Upper lobe of left lung (tissue), 6 donors: Measurements from ENCODE around the gene NCS1. TPM values are rescaled to one million over a fixed set of nuclear protein-coding genes. Genes with fewer than 3 reads are reported as not detected.

Experiments used
- ATAC-seq, 2 donors: fragments of 200-7000 bp; cut with Tn5 transposase; one replicate each; pipeline ENCODE4 v1.9.1; 2022; ENCODE audit warnings: mild to moderate bottlenecking in 2 of 2, moderate library complexity in 2 of 2; ENCODE audit not compliant: low FRiP score in 2 of 2
- DNase-seq, 2 donors: peaks; one replicate each; pipeline ENCODE4 v3.0.0-alpha.2; 2019 to 2020
- H3K27ac ChIP-seq, 4 donors: fragments of 200-600 bp; sonication (generic); one replicate each; pipeline ENCODE4 v1.5.1; 2016 to 2019
- H3K27me3 ChIP-seq, 4 donors: fragments of 200-600 bp; sonication (generic); one replicate each; pipeline ENCODE4 v1.5.1; 2017 to 2019
- H3K36me3 ChIP-seq, 4 donors: fragments of 200-600 bp; sonication (generic); one replicate each; pipeline ENCODE4 v1.5.1; 2016 to 2019
- H3K4me1 ChIP-seq, 4 donors: fragments of 200-600 bp; sonication (generic); one replicate each; pipeline ENCODE4 v1.5.1; 2018 to 2019
- H3K4me3 ChIP-seq, 4 donors: fragments of 200-600 bp; sonication (generic); one replicate each; pipeline ENCODE4 v1.5.1; 2017 to 2019; ENCODE audit warnings: mild to moderate bottlenecking in 2 of 4, moderate library complexity in 1 of 4
- H3K9me3 ChIP-seq, 4 donors: fragments of 200-600 bp; sonication (generic); one replicate each; pipeline ENCODE4 v1.5.1; 2018 to 2019
- CTCF ChIP-seq, 6 experiments: fragments of 450-650 bp in 4 of 6; fragments of 200-600 bp in 2 of 6; sonication (generic) in 2 of 6; IDR thresholded peaks; one replicate each; pipeline ENCODE4 v1.5.1; 2016 to 2019; ENCODE audit warnings: antibody characterized with exemption in 6 of 6
- EP300 ChIP-seq, 4 donors: sonication (generic); formaldehyde crosslinking; IDR thresholded peaks; one replicate each; pipeline ENCODE4 v1.5.1; 2017; ENCODE audit warnings: antibody characterized with exemption in 4 of 4, control low read depth in 2 of 4
- POLR2A ChIP-seq, 4 donors: fragments of 450-650 bp; IDR thresholded peaks; one replicate each; pipeline ENCODE4 v1.5.1; 2016 to 2017; ENCODE audit warnings: antibody characterized with exemption in 4 of 4, mild to moderate bottlenecking in 2 of 4
- POLR2AphosphoS5 ChIP-seq, 2 donors: sonication (generic); formaldehyde crosslinking; IDR thresholded peaks; one replicate each; pipeline ENCODE4 v1.5.1; 2017; ENCODE audit warnings: antibody characterized with exemption in 2 of 2
- WGBS, 2 donors: methylation state at CpG; one replicate each; pipeline ENCODE4 v1.1.5; 2017 to 2018; 5-methylcytosine and 5-hydroxymethylcytosine counted together
- total RNA-seq, 6 donors: library from RNA; depleted of rRNA in 4 of 6; stranded (reverse); fragments of >200 nt in 4 of 6; gene quantifications; one replicate each; pipeline versions ENCODE4 v1.1.0 to v1.2.1, GENCODE V29; 2016 to 2021
- donor health status: DM: no; HTN: no; CAD: no; lungs with moderate emphysema.
- donor health status: DM: no; HTN: yes; CAD: no; lungs with severe emphysema.

The NCS1 gene
- total RNA-seq, 6 donors from 2014 or later = 2.7 to 10.0 (median 3.9) TPM

DNA sequence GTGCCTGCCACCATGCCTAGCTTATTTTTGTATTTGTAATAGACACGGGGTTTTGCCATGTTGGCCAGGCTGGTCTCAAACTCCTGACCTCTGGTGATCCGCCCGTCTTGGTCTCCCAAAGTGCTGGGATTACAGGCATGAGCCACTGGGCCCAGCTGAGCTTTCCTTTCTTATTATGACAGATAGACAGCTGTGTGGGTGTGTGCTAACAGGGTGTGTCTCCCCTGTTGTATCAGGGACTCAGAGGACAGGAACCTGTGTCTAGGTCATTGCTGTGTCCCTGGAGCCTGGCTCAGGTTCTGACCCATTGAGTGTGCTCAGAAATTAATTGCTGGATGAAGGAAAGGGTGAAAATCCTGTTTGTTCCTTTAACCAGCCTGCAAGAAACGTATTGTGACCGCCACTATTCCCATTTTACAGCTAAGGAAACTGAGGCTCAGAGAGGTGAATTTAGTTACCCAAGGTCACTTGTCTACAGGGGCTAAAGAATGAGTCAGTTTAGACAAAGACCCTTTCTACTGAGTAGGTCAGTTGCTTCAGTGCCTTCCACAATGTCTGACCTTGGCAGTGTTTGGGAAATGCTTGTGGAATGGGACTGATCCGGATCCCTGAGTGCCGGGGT, 16.8 kb downstream of the NCS1 start:
- peaks cover 4 to 11% (median 6%) of the 10 kb centered on the region in 4 donors for H3K4me1 ChIP-seq
- H3K27me3 ChIP-seq = no peaks in the 10 kb centered on the region
- DNase-seq (no peak), ATAC-seq (no peak)
- no peaks in the 10 kb centered on the region for H3K9me3 ChIP-seq
- H3K4me3 ChIP-seq = no peak overlapping the region
- H3K27ac ChIP-seq = no peak overlapping the region
- WGBS, 2 donors = 92 to 94% methylated on average over 7 of the region's 7 CpGs
- no peaks in the 10 kb centered on the region for H3K36me3 ChIP-seq
- TF ChIP-seq CTCF (IDR thresholded peaks at IDR 0.05) (no peak), POLR2A (IDR thresholded peaks at IDR 0.05) (no peak), EP300 (IDR thresholded peaks at IDR 0.05) (no peak), POLR2AphosphoS5 (IDR thresholded peaks at IDR 0.05) (no peak)

GRCh38 chr9:130189840-130190239, 17.6 kb downstream of the NCS1 start:
- WGBS, 2 donors = 77 to 93% methylated on average over 1 of the region's 1 CpG

GRCh38 chr9:130191068-130191748, 19.0 kb downstream of the NCS1 start:
- ATAC-seq (no peak), DNase-seq (no peak)
- 89 to 95% methylated on average over 14 to 24 of the region's 26 CpGs for WGBS, 2 donors
- H3K4me1 ChIP-seq = peaks cover 0 to 11% (median 4%) of the 10 kb centered on the region in 4 donors
- H3K36me3 ChIP-seq = no peaks in the 10 kb centered on the region
- no peak overlapping the region for H3K4me3 ChIP-seq
- H3K27ac ChIP-seq = no peak overlapping the region
- TF ChIP-seq CTCF (IDR thresholded peaks at IDR 0.05) (no peak), POLR2AphosphoS5 (IDR thresholded peaks at IDR 0.05) (no peak), EP300 (IDR thresholded peaks at IDR 0.05) (no peak), POLR2A (IDR thresholded peaks at IDR 0.05) (no peak)
- H3K27me3 ChIP-seq = no peaks in the 10 kb centered on the region
- H3K9me3 ChIP-seq = no peaks in the 10 kb centered on the region

More at GRCh38 chr9:130189840-130190239, 17.6 kb downstream of the NCS1 start:
- no peak for ATAC-seq
- DNase-seq = no peak
- H3K9me3 ChIP-seq = no peaks in the 10 kb centered on the region
- no peak overlapping the region for H3K4me3 ChIP-seq
- H3K4me1 ChIP-seq = peaks cover 4 to 11% (median 6%) of the 10 kb centered on the region in 4 donors
- H3K27ac ChIP-seq = no peak overlapping the region
- H3K36me3 ChIP-seq = no peaks in the 10 kb centered on the region
- no peaks in the 10 kb centered on the region for H3K27me3 ChIP-seq
- TF ChIP-seq CTCF (IDR thresholded peaks at IDR 0.05) = no peak

- DNase-seq (no peak), ATAC-seq (no peak)
- H3K4me1 ChIP-seq = peaks cover 0 to 7% (median 3%) of the 10 kb centered on the region in 4 donors
- WGBS, 2 donors = 92 to 95% methylated on average over 9 to 14 of the region's 14 CpGs
- H3K4me3 ChIP-seq = no peak overlapping the region
- H3K36me3 ChIP-seq = no peaks in the 10 kb centered on the region
- H3K27me3 ChIP-seq = no peaks in the 10 kb centered on the region
- H3K9me3 ChIP-seq = no peaks in the 10 kb centered on the region
- TF ChIP-seq CTCF (IDR thresholded peaks at IDR 0.05) = no peak
- H3K27ac ChIP-seq = no peak overlapping the region
Observed at GRCh38 chr9:130191749-130192120, 19.5 kb downstream of the NCS1 start.
